Measurements from ENCODE around the gene E2F8.

Gene E2F8

GRCh38 chr11:19208959-19209546, 31.7 kb downstream of the E2F8 start:
- no peak for TF ChIP-seq Cebpa-rat (IDR thresholded peaks at IDR 0.05)
- no peaks in the 10 kb centered on the region for H3K36me3 ChIP-seq
- H4K20me1 ChIP-seq, result no peaks in the 10 kb centered on the region
- no peak overlapping the region for H3K4me3 ChIP-seq
- peaks cover 11% of the 10 kb centered on the region for H3K4me1 ChIP-seq
- H3K9me3 ChIP-seq, result no peaks in the 10 kb centered on the region
- H3K27me3 ChIP-seq, result no peaks in the 10 kb centered on the region
- H3K4me2 ChIP-seq, result no peak overlapping the region
- H3K27ac ChIP-seq, result no peak overlapping the region
- H3K9ac ChIP-seq, result no peak overlapping the region

GRCh38 chr11:19208181-19208580, 32.6 kb downstream of the E2F8 start:
- Histone ChIP-seq H3K4me3 (no peak overlapping the region), H3K9me3 (no peaks in the 10 kb centered on the region), H3K27me3 (no peaks in the 10 kb centered on the region), H3K9ac (no peak overlapping the region), H3K4me1 (peaks cover 11% of the 10 kb centered on the region), H3K4me2 (no peak overlapping the region), H3K36me3 (no peaks in the 10 kb centered on the region), H4K20me1 (no peaks in the 10 kb centered on the region), H3K27ac (no peak overlapping the region)
- no peak for TF ChIP-seq Cebpa-rat (IDR thresholded peaks at IDR 0.05)

DNA sequence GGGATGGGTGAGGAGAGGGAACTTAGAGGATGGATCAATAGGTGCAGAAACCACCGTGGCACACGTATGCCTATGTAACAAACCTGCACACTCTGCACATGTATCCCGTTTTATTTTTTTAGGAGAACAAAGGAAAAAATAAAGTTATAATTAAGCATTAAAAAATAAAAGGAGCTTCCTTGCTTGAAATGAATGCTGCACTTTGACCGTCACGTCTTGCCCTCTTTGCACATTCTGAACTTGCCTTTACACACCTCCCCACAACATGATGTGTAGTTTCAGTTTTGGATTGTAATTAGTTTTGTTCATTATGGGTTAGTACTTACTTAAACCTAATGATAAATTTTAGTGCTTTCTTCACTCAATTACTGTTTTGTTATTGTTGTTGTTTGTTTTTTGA, 35.9 kb downstream of the E2F8 start:
- Histone ChIP-seq H3K36me3 (no peaks in the 10 kb centered on the region), H3K27me3 (no peaks in the 10 kb centered on the region), H3K4me3 (no peak overlapping the region), H3K9me3 (no peaks in the 10 kb centered on the region), H3K4me1 (peaks cover 16% of the 10 kb centered on the region), H3K4me2 (no peak overlapping the region), H3K27ac (no peak overlapping the region), H4K20me1 (no peaks in the 10 kb centered on the region), H3K9ac (no peak overlapping the region)
- TF ChIP-seq Cebpa-rat (IDR thresholded peaks at IDR 0.05), result no peak

- no peak for TF ChIP-seq Cebpa-rat (IDR thresholded peaks at IDR 0.05)
- no peaks in the 10 kb centered on the region for H3K9me3 ChIP-seq
- H3K27ac ChIP-seq, result no peak within 1 kb of the TSS
- no peaks in the 10 kb centered on the region for H4K20me1 ChIP-seq
- H3K36me3 ChIP-seq, result no peaks in the 10 kb centered on the region
- H3K4me1 ChIP-seq, result peaks cover 16% of the 10 kb centered on the region
- no peak within 1 kb of the TSS for H3K4me3 ChIP-seq
- H3K27me3 ChIP-seq, result no peaks in the 10 kb centered on the region
- no peak within 1 kb of the TSS for H3K4me2 ChIP-seq
- no peak within 1 kb of the TSS for H3K9ac ChIP-seq
Observed at GRCh38 chr11:19201737-19202605, 38.8 kb downstream of the E2F8 start, which contains the start of gene CSRP3. Gene CSRP3, minus strand, starts transcription at chr11:19201983. Its CDS starts 9,535 bp downstream, at chr11:19192448.

DNA sequence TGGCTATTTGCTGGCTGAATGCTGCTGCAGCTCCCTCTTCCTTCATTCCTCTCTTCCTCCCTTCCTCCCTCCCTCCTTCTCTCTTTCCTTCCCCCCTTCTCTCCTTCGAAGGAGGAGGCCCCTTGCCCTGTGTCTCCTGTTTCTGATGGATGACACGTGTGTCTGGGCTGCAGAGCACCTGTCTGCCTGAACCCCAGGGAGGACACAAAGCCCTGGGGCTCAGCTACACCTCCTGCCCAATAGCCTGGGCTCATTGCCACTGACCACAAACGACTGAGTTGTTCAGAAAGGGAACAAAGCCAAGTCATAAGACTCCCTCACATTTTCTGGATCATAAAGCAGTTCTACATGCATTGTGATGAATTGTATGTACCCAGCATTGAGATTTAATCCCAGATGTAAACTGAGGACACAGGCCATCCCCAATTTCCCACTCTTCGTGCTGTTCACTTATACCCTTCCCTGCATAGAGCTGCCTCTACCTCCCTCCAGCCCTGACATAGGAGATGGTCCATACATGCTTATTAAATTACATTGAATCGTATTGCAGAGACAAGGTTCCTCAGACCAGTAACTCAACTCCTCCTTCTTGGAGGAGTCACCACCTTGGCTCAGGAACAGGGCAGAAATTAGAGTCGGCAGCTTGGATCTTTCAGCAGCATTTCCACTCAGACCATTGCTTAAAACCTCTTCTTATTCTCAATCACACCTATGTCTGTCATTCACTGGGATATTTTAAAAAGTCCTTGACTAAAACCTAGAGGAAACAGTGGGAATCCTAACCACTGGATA, 40.1 kb downstream of the E2F8 start:
- H3K9me3 ChIP-seq, result no peaks in the 10 kb centered on the region
- no peak overlapping the region for H3K4me3 ChIP-seq
- H3K4me2 ChIP-seq, result no peak overlapping the region
- H3K9ac ChIP-seq, result no peak overlapping the region
- H3K27me3 ChIP-seq, result no peaks in the 10 kb centered on the region
- no peaks in the 10 kb centered on the region for H4K20me1 ChIP-seq
- no peaks in the 10 kb centered on the region for H3K36me3 ChIP-seq
- H3K27ac ChIP-seq, result no peak overlapping the region
- TF ChIP-seq Cebpa-rat (IDR thresholded peaks at IDR 0.05), result no peak
- peaks cover 7% of the 10 kb centered on the region for H3K4me1 ChIP-seq

DNA sequence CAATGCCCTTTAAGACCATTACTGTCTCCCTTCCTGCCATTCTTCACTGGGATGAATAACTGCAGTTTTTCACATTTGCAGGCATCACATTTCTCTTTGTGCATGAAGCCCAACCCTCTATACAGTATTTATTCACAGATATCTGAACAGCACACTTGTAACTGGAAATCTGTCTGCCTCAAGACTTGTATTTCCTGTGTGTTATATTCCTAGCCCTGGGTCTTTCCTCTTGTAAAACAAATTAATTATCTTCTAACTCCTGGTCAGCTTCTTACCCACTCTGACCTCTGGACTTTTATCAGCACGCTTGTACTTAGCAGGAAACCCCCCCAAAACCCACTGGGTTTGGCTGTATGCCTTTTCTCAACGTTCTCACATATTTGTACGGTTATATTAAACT, 41.0 kb downstream of the E2F8 start:
- Histone ChIP-seq H3K4me2 (no peak overlapping the region), H3K36me3 (no peaks in the 10 kb centered on the region), H3K9ac (no peak overlapping the region), H4K20me1 (no peaks in the 10 kb centered on the region), H3K9me3 (no peaks in the 10 kb centered on the region), H3K4me1 (peaks cover 5% of the 10 kb centered on the region; the same call in 1 of the 2 replicates), H3K27me3 (no peaks in the 10 kb centered on the region), H3K27ac (no peak overlapping the region), H3K4me3 (no peak overlapping the region)
- no peak for TF ChIP-seq Cebpa-rat (IDR thresholded peaks at IDR 0.05)

DNA sequence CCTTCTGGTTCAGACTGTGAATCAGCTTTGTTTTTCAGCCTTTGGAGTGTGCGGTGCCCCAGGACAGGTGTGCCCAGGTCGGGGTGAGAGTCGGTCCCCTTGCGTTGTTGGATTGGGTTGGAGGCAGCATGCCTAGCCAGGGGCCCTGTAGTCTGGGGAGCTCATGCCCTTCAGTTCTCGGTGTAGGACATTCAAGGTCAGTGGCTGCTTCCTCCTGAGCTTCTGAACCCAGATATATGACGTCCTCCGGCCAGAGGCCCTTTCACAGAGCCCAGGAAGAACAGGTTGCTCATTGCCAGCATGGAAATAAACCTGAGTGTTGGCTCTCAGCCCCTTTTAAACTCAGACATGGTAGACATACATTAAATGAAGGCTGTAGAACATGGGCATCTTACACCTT, 41.7 kb downstream of the E2F8 start:
- no peak overlapping the region for H3K9ac ChIP-seq
- TF ChIP-seq Cebpa-rat (IDR thresholded peaks at IDR 0.05), result no peak
- H4K20me1 ChIP-seq, result no peaks in the 10 kb centered on the region
- no peaks in the 10 kb centered on the region for H3K9me3 ChIP-seq
- no peaks in the 10 kb centered on the region for H3K36me3 ChIP-seq
- peaks cover 5% of the 10 kb centered on the region; the same call in 1 of the 2 replicates for H3K4me1 ChIP-seq
- H3K4me3 ChIP-seq, result no peak overlapping the region
- H3K27me3 ChIP-seq, result no peaks in the 10 kb centered on the region
- H3K27ac ChIP-seq, result no peak overlapping the region
- H3K4me2 ChIP-seq, result no peak overlapping the region

- Histone ChIP-seq H3K27ac (no peak overlapping the region), H3K4me3 (no peak overlapping the region), H3K9me3 (no peaks in the 10 kb centered on the region), H3K36me3 (no peaks in the 10 kb centered on the region), H3K9ac (no peak overlapping the region), H3K4me1 (peaks cover 5% of the 10 kb centered on the region; the same call in 1 of the 2 replicates), H3K4me2 (no peak overlapping the region), H3K27me3 (no peaks in the 10 kb centered on the region), H4K20me1 (no peaks in the 10 kb centered on the region)
- TF ChIP-seq Cebpa-rat (IDR thresholded peaks at IDR 0.05), result no peak
Observed at GRCh38 chr11:19196432-19196831, 44.3 kb downstream of the E2F8 start.

DNA sequence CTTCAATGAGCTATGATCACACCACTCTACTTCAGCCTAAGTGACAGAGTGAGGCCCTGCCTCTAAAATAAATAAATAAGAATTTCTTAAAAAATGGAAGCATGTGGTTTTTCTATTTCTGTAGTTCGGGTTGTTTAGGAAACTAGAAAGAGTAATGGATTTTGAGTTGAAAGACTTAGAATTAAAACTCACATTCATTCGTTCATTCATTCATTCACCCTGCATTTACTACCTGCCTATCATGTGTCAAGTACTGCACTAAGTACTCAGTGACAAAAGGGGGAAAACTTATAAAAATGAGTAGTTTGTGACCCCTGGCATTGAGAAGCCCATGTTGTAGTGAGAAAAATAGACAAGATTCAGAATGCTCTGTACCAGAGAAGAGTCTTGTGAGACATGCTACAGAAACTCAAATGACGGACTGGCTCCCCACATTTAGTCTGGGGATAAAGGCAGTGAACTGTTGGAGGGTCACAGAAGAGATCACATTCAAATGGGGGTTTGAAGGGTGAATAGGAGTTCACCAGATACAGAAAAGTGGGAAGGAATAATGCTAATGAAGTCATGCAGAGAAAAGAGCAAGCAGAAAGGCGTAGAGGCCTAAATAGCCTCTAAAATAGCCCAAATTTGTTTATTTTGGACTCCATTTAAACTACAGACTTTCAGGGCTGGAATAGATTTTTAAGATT, 46.0 kb downstream of the E2F8 start:
- Histone ChIP-seq H3K36me3 (no peaks in the 10 kb centered on the region), H3K9ac (no peak overlapping the region), H3K4me3 (no peak overlapping the region), H3K9me3 (no peaks in the 10 kb centered on the region), H3K27ac (no peak overlapping the region), H3K4me1 (no peaks in the 10 kb centered on the region), H3K4me2 (no peak overlapping the region), H4K20me1 (no peaks in the 10 kb centered on the region), H3K27me3 (no peaks in the 10 kb centered on the region)
- no peak for TF ChIP-seq Cebpa-rat (IDR thresholded peaks at IDR 0.05)
